ENCODE data around the gene CPLX3.

CPLX3 gene

GRCh38 chr15:74783072-74783807 is 43.2 kb upstream of the CPLX3 start:
- TF ChIP-seq ZNF565 (CRISPR knock-in tag; conservative IDR thresholded peaks at IDR 0.05; ENCODE audit: low read depth) (no peak), OSR1 (CRISPR knock-in tag; IDR thresholded peaks at IDR 0.05) (no peak), CSDC2 (CRISPR knock-in tag; IDR thresholded peaks at IDR 0.05) (no peak), ZNF70 (CRISPR knock-in tag; IDR thresholded peaks at IDR 0.05) (no peak), ARNTL (CRISPR knock-in tag; IDR thresholded peaks at IDR 0.05; ENCODE audit: borderline replicate concordance, low read depth) (no peak), BACH2 (CRISPR knock-in tag; IDR thresholded peaks at IDR 0.05; ENCODE audit: borderline replicate concordance) (no peak)
- TF ChIP-seq, protein P1, sequence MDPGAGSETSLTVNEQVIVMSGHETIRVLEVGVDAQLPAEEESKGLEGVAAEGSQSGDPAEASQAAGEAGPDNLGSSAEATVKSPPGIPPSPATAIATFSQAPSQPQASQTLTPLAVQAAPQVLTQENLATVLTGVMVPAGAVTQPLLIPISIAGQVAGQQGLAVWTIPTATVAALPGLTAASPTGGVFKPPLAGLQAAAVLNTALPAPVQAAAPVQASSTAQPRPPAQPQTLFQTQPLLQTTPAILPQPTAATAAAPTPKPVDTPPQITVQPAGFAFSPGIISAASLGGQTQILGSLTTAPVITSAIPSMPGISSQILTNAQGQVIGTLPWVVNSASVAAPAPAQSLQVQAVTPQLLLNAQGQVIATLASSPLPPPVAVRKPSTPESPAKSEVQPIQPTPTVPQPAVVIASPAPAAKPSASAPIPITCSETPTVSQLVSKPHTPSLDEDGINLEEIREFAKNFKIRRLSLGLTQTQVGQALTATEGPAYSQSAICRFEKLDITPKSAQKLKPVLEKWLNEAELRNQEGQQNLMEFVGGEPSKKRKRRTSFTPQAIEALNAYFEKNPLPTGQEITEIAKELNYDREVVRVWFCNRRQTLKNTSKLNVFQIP (CRISPR knock-in tag; IDR thresholded peaks at IDR 0.05; ENCODE audit: borderline replicate concordance, low read depth), result no peak
- ATAC-seq, result peak; percentile 54

GRCh38 chr15:74783808-74784175 is 42.6 kb upstream of the CPLX3 start:
- ATAC-seq, result peak; percentile 4; the same call in 1 of the 3 replicates
- TF ChIP-seq PPARA (CRISPR knock-in tag; IDR thresholded peaks at IDR 0.05; ENCODE audit: borderline replicate concordance), result no peak
- TF ChIP-seq ZNF70 (CRISPR knock-in tag; IDR thresholded peaks at IDR 0.05), result no peak
- TF ChIP-seq OSR1 (CRISPR knock-in tag; IDR thresholded peaks at IDR 0.05), result no peak
- no peak for TF ChIP-seq TOX (CRISPR knock-in tag; IDR thresholded peaks at IDR 0.05; ENCODE audit: borderline replicate concordance)
- TF ChIP-seq BACH2 (CRISPR knock-in tag; IDR thresholded peaks at IDR 0.05; ENCODE audit: borderline replicate concordance), result no peak
- no peak for TF ChIP-seq TCF4 (CRISPR knock-in tag; IDR thresholded peaks at IDR 0.05; ENCODE audit: borderline replicate concordance)

- no peak for ATAC-seq
- TF ChIP-seq BACH2 (CRISPR knock-in tag; IDR thresholded peaks at IDR 0.05; ENCODE audit: borderline replicate concordance), result no peak
- no peak for TF ChIP-seq SNAI2 (CRISPR knock-in tag; IDR thresholded peaks at IDR 0.05)
- no peak for TF ChIP-seq CSRNP3 (CRISPR knock-in tag; IDR thresholded peaks at IDR 0.05)
- TF ChIP-seq OSR1 (CRISPR knock-in tag; IDR thresholded peaks at IDR 0.05), result no peak
- no peak for TF ChIP-seq ZNF70 (CRISPR knock-in tag; IDR thresholded peaks at IDR 0.05)
- no peak for TF ChIP-seq PATZ1 (CRISPR knock-in tag; IDR thresholded peaks at IDR 0.05; ENCODE audit: borderline replicate concordance)
- TF ChIP-seq ARNTL (CRISPR knock-in tag; IDR thresholded peaks at IDR 0.05; ENCODE audit: borderline replicate concordance, low read depth), result no peak
- TF ChIP-seq, protein P1 (CRISPR knock-in tag; IDR thresholded peaks at IDR 0.05; ENCODE audit: borderline replicate concordance, low read depth), result no peak
- no peak for TF ChIP-seq PPARA (CRISPR knock-in tag; IDR thresholded peaks at IDR 0.05; ENCODE audit: borderline replicate concordance)
- no peak for TF ChIP-seq ZNF8 (CRISPR knock-in tag; IDR thresholded peaks at IDR 0.05)
- TF ChIP-seq TSHZ2 (CRISPR knock-in tag; IDR thresholded peaks at IDR 0.05), result no peak
- no peak for TF ChIP-seq RARB (CRISPR knock-in tag; IDR thresholded peaks at IDR 0.05)
- no peak for TF ChIP-seq ZC3H10 (CRISPR knock-in tag; IDR thresholded peaks at IDR 0.05)
- TF ChIP-seq ESRRG (CRISPR knock-in tag; IDR thresholded peaks at IDR 0.05), result no peak
- no peak for TF ChIP-seq ISL1 (CRISPR knock-in tag; IDR thresholded peaks at IDR 0.05)
Observed at GRCh38 chr15:74784426-74785193, 41.8 kb upstream of the CPLX3 start.
